ENCODE data around the gene PSEN2. TPM values are rescaled to one million over a fixed set of nuclear protein-coding genes. Genes with fewer than 3 reads are reported as not detected.
A peak's percentile ranks its signal among the peaks of the same experiment; 100 is the strongest.

Gene PSEN2
- total RNA-seq, 2 experiments from 2014 or later = 0.81 to 1.2 TPM

GRCh38 chr1:226912587-226913176 is 42.3 kb downstream of the PSEN2 start:
- no peaks in the 10 kb centered on the region for H3K36me3 ChIP-seq (ENCODE audit: insufficient read depth, low read length)
- peaks cover 2% of the 10 kb centered on the region for H3K4me1 ChIP-seq (ENCODE audit: insufficient read depth, low read length)
- peak; percentile 58 for ATAC-seq (ENCODE audit: poor library complexity)
- H3K9me3 Mint-ChIP-seq = no peaks in the 10 kb centered on the region
- no peaks in the 10 kb centered on the region for H3K9me3 ChIP-seq (ENCODE audit: control insufficient read depth in 1 of 2, insufficient read depth in 1 of 2, low read length in 2 of 2)
- no peak overlapping the region for H3K4me3 Mint-ChIP-seq
- intact Hi-C loops (cut with DNase I, micrococcal nuclease) = loop anchor here (5.0 to 10.0 kb wide), 2 partner anchors 525 to 632 kb away; no protein-coding TSS in a partner anchor
- H3K27ac Mint-ChIP-seq = no peak overlapping the region
- CTCF ChIA-PET = interaction anchor here (0.6 to 1.1 kb wide), 3 partner anchors 11 to 166 kb away, joined by 3 to 4 read pairs (median 3); no protein-coding TSS in a partner anchor
- POLR2A ChIA-PET = interaction anchor here (0.6 to 2.5 kb wide), 2 partner anchors 27 to 660 kb away, joined by 3 to 24 read pairs; partner anchors contain the start of gene COQ8A
- H3K36me3 Mint-ChIP-seq (ENCODE audit: low read depth) = no peaks in the 10 kb centered on the region
- H3K4me3 ChIP-seq (ENCODE audit: low read length) = no peak overlapping the region
- no peaks in the 10 kb centered on the region for H3K4me1 Mint-ChIP-seq (ENCODE audit: low read depth)
- no peaks in the 10 kb centered on the region for H3K27me3 Mint-ChIP-seq
- H3K27me3 ChIP-seq (ENCODE audit: control insufficient read depth in 1 of 2, insufficient read depth in 2 of 2, low read length in 2 of 2) = no peaks in the 10 kb centered on the region
- TF ChIP-seq CTCF (IDR thresholded peaks at IDR 0.05) = peak; percentile 54
- DNase-seq = peak; percentile 7 to 66 (median 32)
- no peak overlapping the region for H3K27ac ChIP-seq (ENCODE audit: low read depth in 1 of 2, low read length in 2 of 2)

- TF ChIP-seq CTCF (IDR thresholded peaks at IDR 0.05) = no peak
- ATAC-seq (ENCODE audit: poor library complexity) (no peak), DNase-seq (no peak)
- intact Hi-C loops (cut with DNase I, micrococcal nuclease) = loop anchor here in 1 of 2 experiments (10.0 kb wide), 1 partner anchor 629 kb away; no protein-coding TSS in a partner anchor
- ChIA-PET CTCF (no interaction called here), POLR2A (no interaction called here)
- Mint-ChIP-seq H3K9me3 (no peaks in the 10 kb centered on the region), H3K4me1 (ENCODE audit: low read depth) (no peaks in the 10 kb centered on the region), H3K27me3 (no peaks in the 10 kb centered on the region), H3K4me3 (no peak overlapping the region), H3K27ac (no peak overlapping the region), H3K36me3 (ENCODE audit: low read depth) (no peaks in the 10 kb centered on the region)
- peaks cover 2% of the 10 kb centered on the region for H3K4me1 ChIP-seq (ENCODE audit: insufficient read depth, low read length)
- no peaks in the 10 kb centered on the region for H3K27me3 ChIP-seq (ENCODE audit: control insufficient read depth in 1 of 2, insufficient read depth in 2 of 2, low read length in 2 of 2)
- no peaks in the 10 kb centered on the region for H3K36me3 ChIP-seq (ENCODE audit: insufficient read depth, low read length)
- H3K9me3 ChIP-seq (ENCODE audit: control insufficient read depth in 1 of 2, insufficient read depth in 1 of 2, low read length in 2 of 2) = no peaks in the 10 kb centered on the region
- H3K27ac ChIP-seq (ENCODE audit: low read depth in 1 of 2, low read length in 2 of 2) = no peak overlapping the region
- no peak overlapping the region for H3K4me3 ChIP-seq (ENCODE audit: low read length)
These were observed 45.2 kb downstream of the PSEN2 start for GRCh38 chr1:226915672-226915995.

GRCh38 chr1:226916497-226916896 is 46.1 kb downstream of the PSEN2 start:
- no peaks in the 10 kb centered on the region for H3K36me3 ChIP-seq (ENCODE audit: insufficient read depth, low read length)
- Mint-ChIP-seq H3K27ac (no peak overlapping the region), H3K4me3 (no peak overlapping the region), H3K4me1 (ENCODE audit: low read depth) (no peaks in the 10 kb centered on the region), H3K27me3 (no peaks in the 10 kb centered on the region), H3K9me3 (no peaks in the 10 kb centered on the region), H3K36me3 (ENCODE audit: low read depth) (no peaks in the 10 kb centered on the region)
- no peak for ATAC-seq (ENCODE audit: poor library complexity)
- H3K4me1 ChIP-seq (ENCODE audit: insufficient read depth, low read length) = peaks cover 2% of the 10 kb centered on the region
- no peak overlapping the region for H3K4me3 ChIP-seq (ENCODE audit: low read length)
- DNase-seq = no peak
- H3K27ac ChIP-seq (ENCODE audit: low read depth in 1 of 2, low read length in 2 of 2) = no peak overlapping the region
- no peaks in the 10 kb centered on the region for H3K27me3 ChIP-seq (ENCODE audit: control insufficient read depth in 1 of 2, insufficient read depth in 2 of 2, low read length in 2 of 2)
- no peak for TF ChIP-seq CTCF (IDR thresholded peaks at IDR 0.05)
- H3K9me3 ChIP-seq (ENCODE audit: control insufficient read depth in 1 of 2, insufficient read depth in 1 of 2, low read length in 2 of 2) = no peaks in the 10 kb centered on the region
- ChIA-PET CTCF (no interaction called here), POLR2A (no interaction called here)
- intact Hi-C loops (cut with DNase I, micrococcal nuclease) = loop anchor here in 1 of 2 experiments (10.0 kb wide), 1 partner anchor 628 kb away; no protein-coding TSS in a partner anchor
